ENCODE measurements around the gene BAIAP2L2. TPM values are rescaled to one million over a fixed set of nuclear protein-coding genes. Genes with fewer than 3 reads are reported as not detected.

The BAIAP2L2 gene
- total and polyA plus RNA-seq, 4 experiments from 2014 or later = 3.6 to 3.7 TPM; not detected in 2

GRCh38 chr22:38067028-38067415 is 43.5 kb downstream of the BAIAP2L2 start:
- CTCF ChIA-PET (ENCODE audit: partially characterized antibody) = interaction anchor here (0.7 kb wide), 1 partner anchor 1113 kb away, joined by 3 read pairs; no protein-coding TSS in a partner anchor
- Mint-ChIP-seq H3K27ac (no peak overlapping the region), H3K36me3 (peaks cover 38 to 67% of the 10 kb centered on the region in 2 donors), H3K4me1 (peaks cover 0 to 4% (median 1%) of the 10 kb centered on the region in 4 donors), H3K27me3 (no peaks in the 10 kb centered on the region), H3K9me3 (no peaks in the 10 kb centered on the region), H3K4me3 (no peak overlapping the region)
- Histone ChIP-seq H3K4me1 (ENCODE audit: insufficient read depth, low read length) (no peaks in the 10 kb centered on the region), H3K36me3 (ENCODE audit: insufficient read depth, low read length) (peaks cover 20% of the 10 kb centered on the region), H3K4me3 (ENCODE audit: low read length in 2 of 2) (no peak overlapping the region), H3K27ac (ENCODE audit: low read depth, low read length) (no peak overlapping the region), H3K9me3 (ENCODE audit: control insufficient read depth in 1 of 2, low read length in 2 of 2) (no peaks in the 10 kb centered on the region), H3K27me3 (ENCODE audit: insufficient read depth, low read length) (no peaks in the 10 kb centered on the region)
- POLR2A ChIA-PET (ENCODE audit: partially characterized antibody) = no interaction called here
- DNase-seq = no peak
- intact Hi-C loops (cut with micrococcal nuclease) = no loop called here

DNA sequence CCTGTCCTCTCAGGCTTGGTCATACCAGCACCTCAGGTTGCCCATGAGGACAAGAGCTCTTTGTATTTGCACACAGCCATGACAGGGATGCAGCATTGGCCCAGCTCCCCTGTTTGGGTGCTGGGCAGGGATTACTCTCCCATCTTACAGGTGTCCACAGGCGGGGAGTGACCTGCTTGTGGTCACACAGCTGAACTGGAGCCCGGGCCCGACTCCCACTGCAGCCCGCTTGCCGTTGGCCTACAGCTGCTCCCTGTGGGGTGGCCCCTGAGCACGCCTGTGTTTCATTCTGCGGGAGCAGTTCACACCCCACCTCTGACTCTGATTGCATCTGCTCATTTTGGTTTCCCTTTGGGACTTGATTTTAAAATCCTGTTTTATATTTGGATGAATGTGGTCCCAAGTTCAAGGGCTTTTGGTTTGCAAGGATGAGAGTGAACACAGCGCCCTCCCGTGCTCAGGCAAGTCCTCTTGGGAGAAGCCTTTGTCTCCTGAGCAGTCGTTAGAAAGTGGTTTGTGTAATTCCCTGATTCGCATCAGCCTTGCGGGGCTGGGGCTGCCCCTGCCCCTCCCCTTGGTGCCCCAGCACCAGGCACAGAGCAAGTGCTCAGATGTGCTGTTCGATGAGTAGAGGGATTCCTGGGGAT is 44.0 kb downstream of the BAIAP2L2 start:
- H3K4me3 ChIP-seq (ENCODE audit: low read length in 2 of 2) = no peak overlapping the region
- Mint-ChIP-seq H3K36me3 (peaks cover 41 to 70% of the 10 kb centered on the region in 2 donors), H3K4me3 (no peak overlapping the region), H3K27me3 (no peaks in the 10 kb centered on the region), H3K9me3 (no peaks in the 10 kb centered on the region), H3K4me1 (peaks cover 0 to 4% (median 1%) of the 10 kb centered on the region in 4 donors), H3K27ac (no peak overlapping the region)
- ChIA-PET CTCF (ENCODE audit: partially characterized antibody) (interaction anchor here (1.5 kb wide), 1 partner anchor 14 kb away, joined by 9 read pairs; no protein-coding TSS in a partner anchor), POLR2A (ENCODE audit: partially characterized antibody) (interaction anchor here (0.9 kb wide), 1 partner anchor 9 kb away, joined by 4 read pairs; the partner anchor contains the start of gene PICK1)
- H3K9me3 ChIP-seq (ENCODE audit: control insufficient read depth in 1 of 2, low read length in 2 of 2) = no peaks in the 10 kb centered on the region
- H3K4me1 ChIP-seq (ENCODE audit: insufficient read depth, low read length) = no peaks in the 10 kb centered on the region
- H3K27me3 ChIP-seq (ENCODE audit: insufficient read depth, low read length) = no peaks in the 10 kb centered on the region
- H3K36me3 ChIP-seq (ENCODE audit: insufficient read depth, low read length) = peaks cover 20% of the 10 kb centered on the region
- H3K27ac ChIP-seq (ENCODE audit: low read depth, low read length) = no peak overlapping the region
- DNase-seq = no peak
- intact Hi-C loops (cut with micrococcal nuclease) = no loop called here

DNA sequence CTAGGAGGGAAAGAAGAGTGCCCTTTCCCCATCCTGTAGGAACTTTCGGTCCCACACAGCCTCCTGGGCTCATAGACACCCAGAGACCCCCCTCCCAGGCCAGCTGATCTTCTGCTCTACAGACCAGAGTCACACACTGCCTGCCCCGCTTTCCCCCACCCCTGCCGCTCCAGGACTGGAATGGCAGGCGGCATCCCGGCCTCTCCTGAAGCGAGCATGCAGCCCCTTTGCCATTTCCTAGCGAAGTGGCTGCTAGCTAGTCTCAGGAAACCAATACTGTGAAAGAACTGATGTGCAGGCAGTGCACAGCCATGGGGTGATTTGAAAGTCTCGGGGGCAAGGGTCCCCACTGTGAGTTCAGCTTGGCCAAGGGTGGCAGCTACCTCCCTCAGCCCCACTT is 44.9 kb downstream of the BAIAP2L2 start:
- DNase-seq = no peak
- H3K36me3 ChIP-seq (ENCODE audit: insufficient read depth, low read length) = peaks cover 20% of the 10 kb centered on the region
- peaks cover 0 to 4% (median 1%) of the 10 kb centered on the region in 4 donors for H3K4me1 Mint-ChIP-seq
- no peaks in the 10 kb centered on the region for H3K27me3 Mint-ChIP-seq
- CTCF ChIA-PET (ENCODE audit: partially characterized antibody) = interaction anchor here (1.5 kb wide), 1 partner anchor 13 kb away, joined by 9 read pairs; no protein-coding TSS in a partner anchor
- no peaks in the 10 kb centered on the region for H3K9me3 Mint-ChIP-seq
- no peak overlapping the region for H3K4me3 Mint-ChIP-seq
- no peak overlapping the region for H3K27ac Mint-ChIP-seq
- no peak overlapping the region for H3K4me3 ChIP-seq (ENCODE audit: low read length in 2 of 2)
- H3K36me3 Mint-ChIP-seq = peaks cover 41 to 63% of the 10 kb centered on the region in 2 donors
- no peaks in the 10 kb centered on the region for H3K9me3 ChIP-seq (ENCODE audit: control insufficient read depth in 1 of 2, low read length in 2 of 2)
- H3K27me3 ChIP-seq (ENCODE audit: insufficient read depth, low read length) = no peaks in the 10 kb centered on the region
- no peak overlapping the region for H3K27ac ChIP-seq (ENCODE audit: low read depth, low read length)
- POLR2A ChIA-PET (ENCODE audit: partially characterized antibody) = interaction anchor here (0.9 kb wide), 1 partner anchor 8 kb away, joined by 4 read pairs; the partner anchor contains the start of gene PICK1
- intact Hi-C loops (cut with micrococcal nuclease) = no loop called here
- no peaks in the 10 kb centered on the region for H3K4me1 ChIP-seq (ENCODE audit: insufficient read depth, low read length)

DNA sequence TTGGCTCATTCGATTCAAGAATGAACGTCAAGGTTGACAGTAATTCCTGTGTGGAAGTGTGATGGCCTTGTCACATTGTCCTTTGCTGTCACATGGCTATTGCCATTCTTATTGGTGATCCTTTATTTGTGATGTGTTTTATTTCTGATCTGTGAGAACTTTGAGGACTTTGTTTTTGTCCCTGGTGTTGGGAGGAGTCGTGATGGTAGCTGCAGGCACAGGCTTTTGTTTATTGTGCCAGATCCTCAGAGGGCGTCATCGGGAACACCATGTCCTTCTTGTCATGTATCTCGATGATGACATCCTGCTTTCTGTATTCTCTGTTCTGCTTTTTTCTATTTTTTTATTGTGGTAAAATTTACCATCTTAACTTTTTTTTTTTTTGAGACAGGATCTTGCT is 47.7 kb downstream of the BAIAP2L2 start:
- no peaks in the 10 kb centered on the region for H3K9me3 Mint-ChIP-seq
- no peak overlapping the region for H3K27ac Mint-ChIP-seq

GRCh38 chr22:38056969-38057891 is 53.3 kb downstream of the BAIAP2L2 start, which contains the start of gene PICK1:
TSS of gene PICK1 (plus strand) at chr22:38057404. CDS start at chr22:38057810, 406 bp downstream.
- peaks cover 16% of the 10 kb centered on the region for H3K4me1 ChIP-seq (ENCODE audit: insufficient read depth, low read length)
- peak within 1 kb of the TSS; percentile 95 to 97 for H3K4me3 ChIP-seq (ENCODE audit: low read length in 2 of 2)
- intact Hi-C loops (cut with micrococcal nuclease) = loop anchor here (1.0 to 10.0 kb wide), 2 partner anchors 173 to 648 kb away; partner anchors contain the start of genes GTPBP1 and JOSD1
- H3K4me1 Mint-ChIP-seq = peaks cover 13 to 28% (median 21%) of the 10 kb centered on the region in 4 donors
- H3K27ac ChIP-seq (ENCODE audit: low read depth, low read length) = peak within 1 kb of the TSS; percentile 69
- peak within 1 kb of the TSS; percentile 94 to 98 (median 98) for H3K4me3 Mint-ChIP-seq
- POLR2A ChIA-PET (ENCODE audit: partially characterized antibody) = interaction anchor here (0.5 to 2.2 kb wide), 4 partner anchors 9 to 514 kb away, joined by 3 to 4 read pairs (median 4); no protein-coding TSS in a partner anchor
- peaks cover 3% of the 10 kb centered on the region for H3K36me3 ChIP-seq (ENCODE audit: insufficient read depth, low read length)
- no peaks in the 10 kb centered on the region for H3K27me3 Mint-ChIP-seq
- DNase-seq = peak; percentile 83 to 86 (median 85)
- CTCF ChIA-PET (ENCODE audit: partially characterized antibody) = interaction anchor here (1.0 to 1.3 kb wide), 2 partner anchors 43 to 173 kb away, joined by 3 to 5 read pairs; no protein-coding TSS in a partner anchor
- H3K9me3 ChIP-seq (ENCODE audit: control insufficient read depth in 1 of 2, low read length in 2 of 2) = no peaks in the 10 kb centered on the region
- H3K27me3 ChIP-seq (ENCODE audit: insufficient read depth, low read length) = no peaks in the 10 kb centered on the region
- peak within 1 kb of the TSS; percentile 96 to 100 (median 99) for H3K27ac Mint-ChIP-seq
- peaks cover 8 to 28% of the 10 kb centered on the region in 2 donors for H3K36me3 Mint-ChIP-seq
- H3K9me3 Mint-ChIP-seq = no peaks in the 10 kb centered on the region

More for the DNA sequence above, 47.7 kb downstream of the BAIAP2L2 start:
- Mint-ChIP-seq H3K27me3 (no peaks in the 10 kb centered on the region), H3K36me3 (peaks cover 36 to 60% of the 10 kb centered on the region in 2 donors), H3K4me3 (no peak overlapping the region), H3K4me1 (peaks cover 5 to 12% (median 11%) of the 10 kb centered on the region in 4 donors)
- Histone ChIP-seq H3K36me3 (ENCODE audit: insufficient read depth, low read length) (peaks cover 19% of the 10 kb centered on the region), H3K9me3 (ENCODE audit: control insufficient read depth in 1 of 2, low read length in 2 of 2) (no peaks in the 10 kb centered on the region), H3K27me3 (ENCODE audit: insufficient read depth, low read length) (no peaks in the 10 kb centered on the region), H3K27ac (ENCODE audit: low read depth, low read length) (no peak overlapping the region), H3K4me3 (ENCODE audit: low read length in 2 of 2) (no peak overlapping the region), H3K4me1 (ENCODE audit: insufficient read depth, low read length) (peaks cover 2% of the 10 kb centered on the region)
- intact Hi-C loops (cut with micrococcal nuclease) = no loop called here
- no peak for DNase-seq
- ChIA-PET POLR2A (ENCODE audit: partially characterized antibody) (no interaction called here), CTCF (ENCODE audit: partially characterized antibody) (no interaction called here)

GRCh38 chr22:38051900-38052862 is 58.3 kb downstream of the BAIAP2L2 start:
- peaks cover 0 to 3% of the 10 kb centered on the region in 2 donors for H3K27me3 Mint-ChIP-seq
- H3K4me1 Mint-ChIP-seq = peaks cover 3 to 18% (median 11%) of the 10 kb centered on the region in 4 donors
- Histone ChIP-seq H3K4me3 (ENCODE audit: low read length in 2 of 2) (no peak overlapping the region), H3K9me3 (ENCODE audit: control insufficient read depth in 1 of 2, low read length in 2 of 2) (no peaks in the 10 kb centered on the region), H3K4me1 (ENCODE audit: insufficient read depth, low read length) (peaks cover 10% of the 10 kb centered on the region), H3K27me3 (ENCODE audit: insufficient read depth, low read length) (no peaks in the 10 kb centered on the region), H3K36me3 (ENCODE audit: insufficient read depth, low read length) (no peaks in the 10 kb centered on the region), H3K27ac (ENCODE audit: low read depth, low read length) (no peak overlapping the region)
- H3K4me3 Mint-ChIP-seq = no peak overlapping the region
- CTCF ChIA-PET (ENCODE audit: partially characterized antibody) = interaction anchor here (0.6 to 3.7 kb wide), 36 partner anchors 8 to 1264 kb away, joined by 3 to 27 read pairs (median 4); partner anchors contain the start of genes DMC1 and TOMM22
- peak overlapping the region in 4 of 7 donors; percentile 18 to 82 (median 64) for H3K27ac Mint-ChIP-seq
- H3K9me3 Mint-ChIP-seq = no peaks in the 10 kb centered on the region
- POLR2A ChIA-PET (ENCODE audit: partially characterized antibody) = interaction anchor here (1.0 to 1.2 kb wide), 2 partner anchors 178 to 519 kb away, joined by 5 read pairs; partner anchors contain the start of gene DMC1
- peaks cover 0 to 5% of the 10 kb centered on the region in 2 donors for H3K36me3 Mint-ChIP-seq
- intact Hi-C loops (cut with micrococcal nuclease) = loop anchor here (1.0 to 10.0 kb wide), 3 partner anchors 178 to 653 kb away; partner anchors contain the start of genes CBY1, FAM227A, GTPBP1 and JOSD1
- peak; percentile 68 to 73 (median 71) for DNase-seq
